ENCODE data around the gene GABRR2.

GABRR2 gene

DNA sequence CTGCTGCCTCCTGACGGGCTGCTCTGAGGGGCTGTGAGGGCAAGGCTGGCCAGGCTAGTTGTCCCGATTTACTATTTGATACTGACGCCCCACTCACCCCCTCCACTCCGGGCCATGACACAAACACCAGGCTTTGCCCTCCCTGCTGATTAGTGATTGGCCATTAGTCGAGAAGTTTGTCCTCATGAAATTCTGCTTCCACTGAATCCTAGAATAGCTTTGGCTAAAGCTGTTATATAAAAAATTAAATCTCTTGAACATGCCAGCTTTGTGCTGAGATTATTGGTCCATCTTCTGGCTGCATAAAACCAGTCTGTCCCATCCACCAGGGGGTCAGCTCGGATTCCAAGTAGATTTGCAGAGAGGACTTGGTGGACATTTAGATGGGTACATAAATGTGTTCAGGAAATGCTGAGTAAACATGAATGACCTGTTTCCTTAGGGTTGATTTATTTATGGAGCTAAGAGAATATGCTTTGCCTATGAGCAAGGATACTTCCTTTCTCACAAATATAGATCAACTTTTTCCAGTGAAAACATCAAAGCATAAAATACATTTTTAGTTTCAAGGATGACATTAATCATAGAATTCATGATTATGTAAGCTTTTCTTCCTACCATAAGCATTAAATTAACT is at the start of gene GABRR2:
TSS of gene GABRR2 (minus strand) at position 51 of the 637 bp plus-strand sequence. CDS start 134 bp downstream, outside the sequence.
- DNase-seq (ENCODE audit: low spot score): no peak

DNA sequence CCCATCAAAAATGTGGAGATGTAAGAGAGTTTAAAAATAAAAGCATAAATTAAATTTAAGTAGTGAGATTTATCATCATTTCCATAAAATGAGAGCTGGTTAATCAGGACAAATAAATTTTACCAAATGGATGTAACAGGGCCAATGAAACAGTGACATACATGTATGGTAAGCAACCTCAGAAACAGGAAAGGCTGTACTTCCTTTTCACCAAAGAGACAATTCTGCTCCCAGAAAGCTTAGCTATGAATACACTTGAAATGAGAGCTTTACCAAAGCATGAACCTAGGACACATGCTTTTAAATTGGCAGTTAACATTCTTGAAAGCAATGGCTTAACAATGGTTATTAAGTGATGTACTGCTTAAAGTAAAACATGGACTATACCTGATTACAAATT is 49.5 kb upstream of the GABRR2 start:
- DNase-seq (ENCODE audit: low spot score): no peak

DNA sequence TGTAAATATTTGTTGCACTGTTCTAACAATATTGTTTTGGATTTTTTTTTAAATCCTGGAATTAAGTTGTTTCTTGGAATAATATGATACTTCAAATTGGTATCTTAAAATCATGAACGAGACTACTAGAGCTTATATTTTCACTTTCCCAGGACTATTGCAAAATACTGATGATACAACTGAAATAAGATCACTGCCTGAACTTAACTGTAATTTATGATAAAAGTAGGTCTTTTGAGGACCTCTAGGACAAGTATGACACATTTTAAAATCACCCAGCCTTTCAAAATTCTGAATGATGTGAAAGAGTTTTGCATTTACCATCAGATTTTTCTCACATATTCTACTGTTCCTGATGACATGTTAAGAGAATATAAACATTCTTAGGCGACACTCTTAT is 46.1 kb upstream of the GABRR2 start:
- DNase-seq (ENCODE audit: low spot score): no peak

DNA sequence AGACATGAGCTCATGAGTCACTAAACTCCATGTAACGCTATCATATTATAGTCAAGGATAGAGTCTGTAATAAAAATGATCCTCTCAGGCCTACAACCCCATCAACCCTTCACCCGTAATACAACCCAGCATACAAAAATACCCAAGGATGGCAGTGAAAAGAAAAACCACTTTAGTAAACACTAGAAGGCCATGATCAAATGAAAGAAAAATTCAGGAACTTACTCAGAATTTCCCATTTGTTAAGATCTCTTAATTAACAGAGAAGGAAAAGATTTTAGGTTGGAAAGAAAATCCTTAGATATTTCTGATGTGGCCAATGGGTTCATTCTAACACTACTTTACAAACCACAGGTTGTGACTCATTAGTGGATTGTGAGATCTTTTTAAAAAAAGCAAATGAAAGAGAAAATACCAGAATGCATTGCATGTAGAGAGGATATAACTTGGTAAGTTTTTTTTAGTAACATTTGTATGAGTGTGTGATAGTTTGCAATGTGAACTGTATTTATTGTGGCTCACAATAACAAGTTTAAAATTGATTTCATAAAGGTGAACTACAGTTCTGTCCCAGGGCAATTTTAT is 45.4 kb upstream of the GABRR2 start:
- DNase-seq (ENCODE audit: low spot score): no peak

DNA sequence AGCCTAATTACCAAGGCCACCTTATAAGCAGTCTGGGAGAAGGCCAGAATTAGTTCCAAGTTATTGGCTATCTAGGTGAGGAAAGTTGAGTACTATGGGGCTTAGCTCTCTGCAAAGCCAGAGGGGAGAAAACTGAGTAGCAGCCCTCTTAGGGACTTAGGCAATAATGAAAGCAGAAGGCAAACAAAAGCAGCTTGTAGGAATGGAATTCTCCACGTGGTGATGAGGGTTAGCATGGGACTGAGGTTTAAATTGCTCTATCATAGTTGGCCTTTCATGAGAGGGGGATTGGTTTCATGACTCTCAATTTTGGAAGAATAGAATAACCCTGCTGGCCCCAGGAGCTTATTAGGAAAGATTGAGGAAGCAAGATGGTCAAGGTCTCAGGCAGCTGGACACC is 44.5 kb upstream of the GABRR2 start:
- no peak for DNase-seq (ENCODE audit: low spot score)

DNA sequence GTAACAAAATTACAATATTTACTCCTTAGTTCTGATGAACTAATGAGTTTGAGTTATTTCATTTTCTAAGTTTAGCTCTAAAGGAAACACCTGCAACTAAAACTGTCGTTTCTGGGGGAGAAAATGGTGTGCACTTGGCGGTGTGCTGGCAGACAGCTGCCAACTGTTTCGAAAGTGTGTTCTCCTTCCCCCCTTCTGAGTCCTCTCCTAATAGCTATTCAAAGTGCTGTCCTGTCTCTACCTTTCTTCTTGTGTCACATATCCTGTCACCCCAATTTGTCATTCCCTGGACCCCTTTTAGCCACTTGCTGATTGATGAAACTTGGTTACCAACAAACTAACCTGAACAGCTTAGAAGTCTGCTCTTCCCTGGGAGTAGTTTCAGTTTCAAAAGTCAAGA is 42.3 kb upstream of the GABRR2 start:
- no peak for DNase-seq (ENCODE audit: low spot score)

DNA sequence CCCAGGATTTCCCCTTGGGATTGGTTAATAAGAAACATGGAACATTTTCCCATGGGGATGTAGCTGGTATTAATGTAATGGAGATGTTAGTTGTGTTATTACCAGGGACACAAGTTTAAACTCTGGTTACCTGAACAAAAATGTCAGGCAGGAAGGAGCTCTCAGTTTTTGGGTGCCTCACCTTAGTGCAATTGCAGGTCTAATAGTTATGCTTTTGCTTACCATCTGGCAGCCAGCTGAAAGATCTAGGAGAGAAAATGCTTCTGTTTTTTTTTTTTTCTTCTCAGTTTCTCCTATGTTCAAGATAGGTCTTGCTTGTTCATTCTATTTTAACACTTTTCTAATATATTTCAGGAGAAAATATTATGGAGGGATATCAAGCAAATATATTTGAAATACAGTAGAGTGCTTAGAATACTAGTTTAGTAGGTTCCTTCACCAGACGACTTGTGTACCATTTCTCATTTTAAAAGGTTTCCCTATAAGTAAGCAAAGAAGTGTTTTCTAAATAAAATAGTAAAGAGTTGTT is 41.6 kb upstream of the GABRR2 start:
- DNase-seq (ENCODE audit: low spot score): no peak

DNA sequence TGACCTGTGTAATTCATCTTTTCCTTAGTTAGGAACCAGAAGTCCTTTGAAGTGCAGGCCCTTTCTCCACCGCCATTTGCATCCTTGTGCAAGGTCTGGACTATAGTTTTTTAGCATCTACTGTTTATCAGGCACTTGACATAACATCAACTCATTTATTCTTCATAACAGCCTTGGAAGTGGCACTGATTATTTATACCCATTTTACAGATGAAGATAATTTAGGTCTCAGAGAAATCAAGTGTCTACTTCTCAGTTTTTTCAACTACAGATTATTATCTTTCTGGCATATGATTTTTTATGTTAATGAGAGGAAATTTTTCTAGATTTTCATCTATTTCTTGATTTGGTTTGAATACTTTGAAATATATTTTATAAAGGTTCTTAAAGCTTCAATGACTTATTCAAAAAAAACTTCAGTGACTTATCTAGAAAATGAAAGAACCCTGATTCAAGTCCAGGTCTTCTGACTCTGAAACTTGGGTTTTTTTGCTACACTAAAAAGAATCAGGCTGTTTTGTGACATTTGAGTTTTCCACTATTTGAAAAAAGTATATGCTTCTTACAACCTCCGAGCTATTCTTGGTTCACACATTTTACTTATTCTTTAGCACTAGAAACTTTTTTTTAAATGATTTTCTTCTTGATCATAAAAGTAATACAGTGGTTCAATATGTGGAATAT is 40.6 kb upstream of the GABRR2 start:
- no peak for DNase-seq (ENCODE audit: low spot score)

DNA sequence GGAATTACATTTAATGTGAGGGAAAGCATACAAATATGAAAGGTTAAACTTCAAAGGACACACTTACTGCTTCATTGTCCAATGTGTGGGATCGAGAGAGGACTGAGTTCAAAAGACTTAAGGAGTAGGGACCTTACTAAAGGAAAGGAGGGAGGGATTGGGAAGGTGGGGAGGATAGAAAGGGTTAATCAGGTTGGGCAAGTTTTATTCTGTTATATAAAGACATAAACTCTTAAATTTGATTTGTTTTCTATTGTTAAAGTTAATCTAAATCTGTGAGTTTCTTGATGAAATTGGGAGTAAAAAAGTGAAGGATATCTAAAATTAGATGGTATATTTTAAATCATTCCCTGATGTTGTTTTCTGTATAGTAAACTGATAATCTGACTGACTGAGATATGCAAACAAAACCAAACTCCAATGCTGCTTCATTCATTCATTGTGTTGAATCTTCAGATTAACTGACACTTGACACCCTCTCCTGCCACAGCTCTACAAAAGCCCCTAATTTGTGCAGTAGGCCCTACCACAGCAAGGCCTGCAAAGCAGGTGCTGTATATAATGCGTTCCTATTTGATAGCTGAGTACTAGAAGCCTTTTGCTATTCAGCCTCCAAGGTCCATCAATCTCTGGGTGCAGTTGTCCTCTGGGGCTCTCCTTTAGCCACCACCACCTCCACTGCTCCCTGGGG is 38.7 kb upstream of the GABRR2 start:
- DNase-seq (ENCODE audit: low spot score): no peak

DNA sequence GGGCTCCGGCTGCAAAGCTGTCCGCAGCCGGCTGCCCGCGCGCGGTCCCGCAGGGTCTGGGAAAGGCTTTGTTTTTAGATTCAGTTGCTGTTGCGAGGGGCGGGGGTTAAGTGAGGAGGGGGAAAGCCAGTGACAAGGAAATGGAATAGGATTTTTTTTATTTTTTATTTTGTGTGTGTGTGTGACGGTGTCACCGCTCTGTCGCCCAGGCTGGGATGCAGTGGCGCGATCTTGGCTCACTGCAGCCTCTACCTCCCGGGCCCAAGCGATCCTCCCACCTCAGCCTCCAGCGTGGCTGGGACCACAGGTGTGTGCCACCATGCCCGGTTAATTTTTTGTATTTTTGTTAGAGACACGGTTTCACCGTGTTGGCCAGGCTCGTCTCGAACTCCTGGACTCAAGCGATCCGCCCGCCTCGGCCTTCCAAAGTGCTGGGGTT is 38.0 kb upstream of the GABRR2 start:
- no peak for DNase-seq (ENCODE audit: low spot score)

DNA sequence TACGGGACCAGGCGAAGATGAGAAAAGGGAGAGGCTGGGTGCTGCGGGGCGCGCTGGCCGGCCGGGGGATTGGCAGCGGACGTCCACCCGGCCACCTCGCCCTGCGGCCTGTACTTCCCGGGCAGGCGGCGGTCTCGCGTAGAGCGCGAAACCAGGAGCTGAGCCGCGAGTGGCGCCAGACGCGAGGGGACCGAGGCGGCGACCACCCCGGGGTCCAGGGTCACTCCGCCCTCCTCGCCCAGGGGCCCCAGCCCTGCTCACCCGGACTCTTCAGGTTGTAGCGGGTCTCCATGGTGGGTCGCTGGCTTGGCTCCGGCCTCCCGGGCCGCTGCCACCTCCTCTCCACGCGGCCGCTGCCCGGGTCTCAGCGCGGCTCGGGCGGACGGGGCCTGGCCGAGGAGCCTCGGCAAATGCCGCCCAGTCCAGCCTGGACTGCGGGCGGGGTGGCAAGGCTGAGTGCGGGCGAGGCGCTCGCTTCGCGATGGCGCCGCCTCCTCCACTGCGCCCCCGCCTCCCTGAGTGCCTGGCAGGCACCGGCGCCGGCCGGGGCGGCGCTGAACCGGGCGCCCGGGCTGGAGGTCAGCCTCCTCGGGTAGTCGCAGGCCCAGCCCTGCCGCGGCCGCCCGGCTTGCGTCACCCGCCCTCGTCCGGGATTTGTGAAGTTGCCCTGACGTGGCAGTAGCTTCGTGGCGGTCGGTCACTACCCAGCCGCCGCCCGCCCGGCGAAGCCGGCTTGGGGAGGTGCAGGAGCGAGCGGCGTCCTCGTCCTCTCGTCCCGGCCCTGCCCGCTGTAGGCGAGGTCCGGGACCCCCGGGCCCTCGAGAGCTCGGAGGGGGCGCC is 37.4 kb upstream of the GABRR2 start, which contains the start of gene UBE2J1:
TSS of gene UBE2J1 (minus strand) at position 445 of the 840 bp plus-strand sequence. CDS start at position 292, 153 bp downstream.
- DNase-seq (ENCODE audit: low spot score): peak; percentile 90

DNA sequence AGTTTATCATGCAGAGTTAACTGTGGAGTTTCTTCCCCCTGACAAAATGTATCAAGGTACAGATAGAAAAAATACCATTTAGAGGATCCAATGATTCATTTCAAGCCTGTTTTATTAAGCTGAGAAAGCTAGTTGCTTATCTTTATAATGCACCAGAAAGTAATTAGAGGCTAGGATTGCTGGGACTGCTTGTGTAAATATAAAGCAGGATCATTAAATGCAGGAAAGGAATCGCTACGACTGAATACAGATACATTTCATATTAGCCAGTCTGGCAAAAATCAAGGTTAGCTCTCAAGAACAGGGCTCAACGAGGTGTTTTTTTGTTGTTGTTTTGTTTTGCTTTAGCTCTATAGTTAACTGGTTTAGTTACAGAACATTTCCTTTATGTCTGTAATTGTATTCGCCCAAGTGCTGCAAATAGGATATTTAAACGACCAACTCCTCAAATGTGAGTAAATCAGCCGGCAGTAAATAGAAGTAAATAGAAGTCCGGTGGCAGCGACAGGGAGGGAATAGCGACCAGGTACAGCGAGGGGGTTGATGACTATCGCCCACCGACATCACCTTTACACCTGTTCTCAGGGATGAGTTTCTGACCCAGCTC is 36.7 kb upstream of the GABRR2 start:
- DNase-seq (ENCODE audit: low spot score): no peak

DNA sequence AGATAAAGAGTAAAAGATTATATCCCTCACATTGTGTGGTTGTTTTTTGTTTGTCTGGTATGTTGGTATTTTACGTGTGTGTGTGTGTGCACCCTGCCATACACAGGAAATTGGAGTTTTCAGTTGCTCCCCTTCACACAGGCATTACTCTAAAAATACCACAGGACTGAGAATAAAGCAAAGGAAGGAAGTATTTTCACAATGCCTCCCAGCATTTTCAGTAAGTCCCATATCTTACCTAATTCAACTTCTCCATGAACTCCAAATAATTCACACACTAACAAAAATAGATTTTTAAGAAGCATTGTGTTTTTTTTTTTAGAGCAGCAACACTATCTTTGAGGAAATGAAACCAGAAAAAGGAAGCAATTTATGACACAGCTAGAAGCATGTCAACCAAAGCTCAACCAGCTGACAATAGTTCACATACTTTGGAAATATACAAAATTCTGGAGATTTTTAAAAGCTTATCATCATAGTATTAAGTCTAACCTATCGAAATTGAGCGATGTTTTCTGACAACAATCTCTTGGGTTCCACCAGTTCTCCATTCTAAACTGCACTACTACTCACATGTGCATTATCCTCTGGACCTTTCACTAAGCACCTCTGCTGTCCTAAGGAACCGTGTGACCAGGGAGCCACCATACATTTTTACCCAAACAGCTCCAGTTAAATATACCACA is 35.3 kb upstream of the GABRR2 start:
- DNase-seq (ENCODE audit: low spot score): no peak

DNA sequence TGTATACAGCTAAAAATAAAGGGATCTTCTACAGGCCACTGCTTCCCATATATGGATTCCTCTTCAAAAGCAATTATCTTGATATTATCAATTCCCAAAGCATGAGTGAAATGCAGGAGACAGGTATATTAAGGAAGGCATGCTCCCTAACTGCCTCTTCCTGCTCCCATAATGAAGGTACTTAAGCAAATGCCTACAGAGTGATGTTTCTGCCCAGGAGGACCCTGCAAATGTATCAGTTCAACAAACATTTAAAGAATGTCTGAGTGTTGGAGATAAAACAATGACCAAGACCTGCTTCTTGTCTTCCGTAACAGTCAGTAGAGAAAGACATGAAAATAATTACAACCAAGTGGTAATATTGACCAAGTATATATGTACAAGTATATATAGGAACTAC is 33.3 kb upstream of the GABRR2 start:
- no peak for DNase-seq (ENCODE audit: low spot score)

DNA sequence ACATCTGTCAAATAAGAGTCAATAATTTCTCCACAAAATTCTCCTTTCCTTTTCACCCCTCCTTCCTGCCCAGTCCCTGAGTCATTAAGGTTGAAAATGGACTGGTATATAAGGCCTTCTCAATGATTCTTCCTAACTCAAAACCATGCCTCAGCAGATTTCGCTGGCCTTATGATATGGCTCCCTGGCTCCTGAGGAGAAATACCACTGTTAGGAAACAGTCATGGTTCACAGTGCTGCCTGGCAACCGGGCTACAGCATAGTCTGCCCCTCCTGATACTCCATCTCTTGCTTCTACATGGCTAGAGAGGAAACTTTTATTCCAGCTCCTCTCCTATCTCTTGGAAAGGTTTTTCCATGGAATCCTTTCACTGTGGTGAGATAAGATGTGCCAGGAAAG is 32.7 kb upstream of the GABRR2 start:
- DNase-seq (ENCODE audit: low spot score): no peak

DNA sequence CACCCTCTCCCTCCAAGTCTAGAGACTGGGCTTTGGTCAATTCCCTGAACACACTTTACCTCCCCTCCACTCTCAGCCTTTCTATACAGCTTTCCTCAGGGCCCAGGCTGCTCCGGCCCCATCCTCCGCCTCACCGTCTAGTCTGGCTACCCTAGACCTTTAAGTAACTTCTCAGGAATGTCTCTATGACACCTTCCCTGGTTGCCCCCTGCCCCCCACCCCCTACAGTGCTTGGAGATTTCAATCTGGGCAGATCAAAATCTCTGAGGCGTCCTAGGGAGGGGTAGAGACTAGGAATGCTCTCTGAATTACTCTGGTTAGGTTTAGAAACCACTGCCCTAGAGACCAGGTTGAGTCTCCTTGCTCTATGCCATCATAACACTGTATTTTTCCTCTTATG is 31.3 kb upstream of the GABRR2 start:
- DNase-seq (ENCODE audit: low spot score): no peak

DNA sequence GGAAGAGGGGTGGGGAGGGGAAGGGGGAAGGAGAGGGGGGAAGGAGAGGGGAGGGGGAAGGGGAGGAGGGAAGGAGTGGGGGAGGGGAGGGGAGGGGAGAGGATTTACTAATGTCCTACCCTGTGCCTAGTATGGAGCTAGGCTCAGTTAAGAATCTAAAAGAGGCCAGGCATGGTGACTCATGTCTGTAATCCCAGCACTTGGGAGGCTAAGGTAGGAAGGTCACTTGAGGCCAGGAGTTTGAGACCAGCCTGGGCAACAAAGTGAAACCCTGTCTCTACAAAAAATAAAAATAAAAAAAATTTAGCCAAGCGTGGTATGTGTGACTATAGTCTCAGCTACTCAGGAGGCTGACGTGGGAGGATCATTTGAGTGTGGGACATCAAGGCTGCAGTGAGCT is 24.5 kb upstream of the GABRR2 start:
- no peak for DNase-seq (ENCODE audit: low spot score)

DNA sequence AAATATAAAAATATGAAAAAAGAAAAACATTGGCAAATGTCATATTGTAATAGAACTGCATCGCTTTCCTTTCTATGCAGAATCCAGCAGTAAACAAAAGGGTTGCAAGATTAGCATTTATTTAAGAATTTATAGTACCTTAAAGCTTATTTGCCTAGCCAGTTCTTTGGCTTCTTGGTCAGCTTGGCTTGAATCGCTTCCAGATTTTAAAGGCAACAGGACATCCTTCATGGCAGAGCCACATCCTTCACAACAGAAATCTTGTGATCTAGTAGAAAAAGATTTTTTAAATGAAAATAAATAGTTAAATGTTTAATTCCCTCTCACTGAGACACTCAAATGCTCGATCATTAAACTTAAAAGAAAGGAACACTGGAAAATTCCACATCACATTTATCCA is 20.1 kb upstream of the GABRR2 start:
- no peak for DNase-seq (ENCODE audit: low spot score)

DNA sequence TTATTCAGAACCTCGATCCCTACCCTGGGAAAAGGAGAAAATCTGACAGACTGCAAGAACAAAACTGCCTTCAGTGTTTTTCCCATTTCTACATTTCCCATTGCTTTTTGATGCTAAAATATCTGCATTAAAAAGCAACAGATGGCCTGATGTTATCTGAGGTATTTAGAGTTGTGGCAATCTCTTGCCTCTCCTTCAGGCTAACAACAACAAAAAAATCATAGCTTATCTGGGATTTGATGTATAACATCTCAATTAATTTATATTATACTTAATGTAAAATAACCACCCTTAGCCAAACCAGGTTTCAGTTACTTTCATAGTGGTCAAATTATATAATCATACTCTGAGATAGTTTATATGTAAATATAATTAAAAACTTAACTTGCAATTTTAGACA is 15.8 kb upstream of the GABRR2 start:
- DNase-seq (ENCODE audit: low spot score): no peak

DNA sequence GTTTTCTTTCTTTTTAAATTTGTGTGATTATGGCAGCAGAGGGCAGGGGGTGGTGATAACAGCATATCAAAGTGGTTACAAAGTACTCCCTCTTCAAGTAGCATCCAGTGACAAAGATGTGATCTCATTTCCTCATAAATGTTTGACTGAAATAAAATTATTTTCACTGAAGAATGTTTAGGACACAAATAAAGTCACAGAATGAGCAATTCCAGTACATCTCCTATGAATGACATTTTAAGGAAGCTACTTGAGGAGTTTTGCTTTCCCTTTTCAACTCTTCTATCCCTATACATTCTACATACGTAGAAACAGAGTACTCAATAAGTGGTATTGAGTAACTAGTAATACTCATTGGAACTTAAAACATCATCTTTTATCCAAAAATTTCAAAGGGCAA is 13.9 kb upstream of the GABRR2 start:
- no peak for DNase-seq (ENCODE audit: low spot score)

DNA sequence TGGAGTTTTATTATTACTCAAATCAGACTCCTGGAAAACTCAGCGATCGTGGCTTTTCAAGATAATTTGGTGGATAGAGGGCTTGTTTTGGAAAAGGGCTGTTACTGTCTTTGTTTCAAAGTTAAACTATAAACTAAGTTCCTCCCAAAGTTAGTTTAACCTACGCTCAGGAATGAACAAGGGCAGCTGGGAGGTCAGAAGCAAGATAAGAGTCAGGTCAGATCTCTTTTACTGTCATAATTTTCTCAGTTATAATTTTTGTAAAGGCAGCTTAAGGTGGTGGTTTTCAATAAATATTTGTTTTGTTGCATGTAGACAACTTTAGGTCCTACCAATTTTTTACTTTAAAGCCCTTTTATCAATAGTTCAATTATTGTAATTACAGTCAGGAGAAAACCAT is 9.2 kb upstream of the GABRR2 start:
- DNase-seq (ENCODE audit: low spot score): no peak

Data from iPS-NIHi11 (cell line).